H9 (cell line): ENCODE data around the gene LDB3. TPM values are rescaled to one million over a fixed set of nuclear protein-coding genes. Genes with fewer than 3 reads are reported as not detected.

Source experiments
- DNase-seq: peaks from one replicate; pipeline ENCODE4 v3.0.0-alpha.2; 2017
- H2AFZ ChIP-seq: one replicate; pipeline ENCODE4 v1.6.1; 2013; ENCODE audit warnings: mild to moderate bottlenecking, low read length, control low read depth, moderate library complexity
- H2AK5ac ChIP-seq: 2 replicates; pipeline ENCODE4 v1.6.1; 2013; ENCODE audit warnings: low read length, control low read depth, mixed read lengths; ENCODE audit not compliant: insufficient read length
- H2BK120ac ChIP-seq: one replicate; pipeline ENCODE4 v1.6.1; 2013; ENCODE audit warnings: low read depth, mild to moderate bottlenecking, low read length, control low read depth, inconsistent platforms; ENCODE audit not compliant: poor library complexity, severe bottlenecking
- H2BK12ac ChIP-seq: 2 replicates; pipeline ENCODE4 v1.6.1; 2013; ENCODE audit warnings: low read length, control low read depth, mixed read lengths, low read depth; ENCODE audit not compliant: insufficient read length
- H2BK15ac ChIP-seq: 2 replicates; pipeline ENCODE4 v1.6.1; 2013; ENCODE audit warnings: low read depth, low read length, control low read depth
- H2BK20ac ChIP-seq: one replicate; pipeline ENCODE4 v1.6.1; 2013; ENCODE audit warnings: low read depth, mild to moderate bottlenecking, low read length, control low read depth, inconsistent platforms; ENCODE audit not compliant: poor library complexity, severe bottlenecking
- H2BK5ac ChIP-seq: 2 replicates; pipeline ENCODE4 v1.6.1; 2013; ENCODE audit warnings: low read length, control low read depth, mixed read lengths; ENCODE audit not compliant: insufficient read length
- H3K14ac ChIP-seq: 2 replicates; pipeline ENCODE4 v1.6.1; 2013; ENCODE audit warnings: low read length, control low read depth; ENCODE audit not compliant: insufficient read depth
- H3K18ac ChIP-seq: 2 replicates; pipeline ENCODE4 v1.6.1; 2013; ENCODE audit warnings: low read depth, mild to moderate bottlenecking, mixed read lengths, low read length, control low read depth; ENCODE audit not compliant: insufficient read length
- H3K23ac ChIP-seq: 2 replicates; pipeline ENCODE4 v1.6.1; 2013; ENCODE audit warnings: low read length, control low read depth, mixed read lengths, low read depth; ENCODE audit not compliant: insufficient read length
- H3K23me2 ChIP-seq: 2 replicates; pipeline ENCODE4 v1.6.1; 2013; ENCODE audit warnings: low read depth, mild to moderate bottlenecking, mixed read lengths, low read length, control low read depth; ENCODE audit not compliant: insufficient read length, poor library complexity, severe bottlenecking
- H3K27ac ChIP-seq: 2 replicates; pipeline ENCODE4 v1.5.1; 2013; ENCODE audit warnings: low read length, control low read depth, mixed read lengths, low read depth; ENCODE audit not compliant: insufficient read length
- H3K27me3 ChIP-seq: 2 replicates; pipeline ENCODE4 v1.6.1; 2013; ENCODE audit warnings: low read length, control low read depth, inconsistent platforms; ENCODE audit not compliant: insufficient read depth
- H3K4ac ChIP-seq: 2 replicates; pipeline ENCODE4 v1.6.1; 2013; ENCODE audit warnings: low read depth, mild to moderate bottlenecking, control low read depth, inconsistent platforms, low read length, moderate library complexity
- H3K4me1 ChIP-seq: 2 replicates; pipeline ENCODE4 v1.6.1; 2013; ENCODE audit warnings: low read length, control low read depth, inconsistent platforms; ENCODE audit not compliant: insufficient read depth
- H3K4me2 ChIP-seq: 2 replicates; pipeline ENCODE4 v1.6.1; 2013; ENCODE audit warnings: low read length, control low read depth, mixed read lengths; ENCODE audit not compliant: insufficient read length, insufficient read depth
- H3K56ac ChIP-seq: 2 replicates; pipeline ENCODE4 v1.6.1; 2013; ENCODE audit warnings: low read depth, mild to moderate bottlenecking, mixed read lengths, low read length, control low read depth; ENCODE audit not compliant: insufficient read length
- H3K79me1 ChIP-seq: 2 replicates; pipeline ENCODE4 v1.6.1; 2013; ENCODE audit warnings: low read depth, mild to moderate bottlenecking, moderate library complexity, low read length, control low read depth, inconsistent platforms; ENCODE audit not compliant: insufficient read depth, poor library complexity, severe bottlenecking
- H3K79me2 ChIP-seq: 2 replicates; pipeline ENCODE4 v1.6.1; 2013; ENCODE audit warnings: low read length, control low read depth, inconsistent platforms; ENCODE audit not compliant: insufficient read depth
- H3K9ac ChIP-seq: 2 replicates; pipeline ENCODE4 v1.6.1; 2013; ENCODE audit warnings: low read length, control low read depth, mixed read lengths; ENCODE audit not compliant: insufficient read length; ENCODE audit errors: extremely low read depth
- H3K9me3 ChIP-seq: one replicate; pipeline ENCODE4 v1.6.1; 2013; ENCODE audit warnings: low read depth, low read length, inconsistent platforms; ENCODE audit not compliant: control insufficient read depth
- H3T11ph ChIP-seq: one replicate; pipeline ENCODE4 v1.6.1; 2013; ENCODE audit warnings: mild to moderate bottlenecking, low read length, control low read depth, inconsistent platforms
- H4K20me1 ChIP-seq: one replicate; pipeline ENCODE4 v1.6.1; 2013; ENCODE audit not compliant: control insufficient read depth, insufficient read length, insufficient read depth
- H4K5ac ChIP-seq: 2 replicates; pipeline ENCODE4 v1.6.1; 2013; ENCODE audit warnings: low read depth, mild to moderate bottlenecking, mixed read lengths, low read length, control low read depth; ENCODE audit not compliant: insufficient read length
- H4K8ac ChIP-seq: replicated peaks from 2 replicates; pipeline ENCODE4 v1.6.1; 2013; ENCODE audit warnings: low read length, control low read depth, mixed read lengths, low read depth; ENCODE audit not compliant: insufficient read length
- H4K91ac ChIP-seq: 2 replicates; pipeline ENCODE4 v1.6.1; 2013; ENCODE audit warnings: low read depth, mild to moderate bottlenecking, moderate library complexity, mixed read lengths, low read length, control low read depth; ENCODE audit not compliant: insufficient read length
- H3K27ac Mint-ChIP-seq, 3 experiments: 2 replicates in 2 of 3; 3 replicates in 1 of 3; pipeline ENCODE4 v1.8.0; 2020 to 2021; ENCODE audit warnings: mixed read lengths in 3 of 3, mild to moderate bottlenecking in 1 of 3, moderate library complexity in 1 of 3
- H3K27me3 Mint-ChIP-seq: 2 replicates; pipeline ENCODE4 v1.8.0; 2021; ENCODE audit warnings: low read depth, mild to moderate bottlenecking, moderate library complexity, mixed read lengths
- H3K36me3 Mint-ChIP-seq, 3 experiments: 2 replicates in 2 of 3; 3 replicates in 1 of 3; pipeline ENCODE4 v1.8.0; 2020 to 2021; ENCODE audit warnings: low read depth in 3 of 3, mixed read lengths in 3 of 3; ENCODE audit not compliant: insufficient read depth in 1 of 3
- H3K4me1 Mint-ChIP-seq, 2 experiments: 2 replicates each; pipeline ENCODE4 v1.8.0; 2020; ENCODE audit warnings: mixed read lengths in 2 of 2
- H3K4me3 Mint-ChIP-seq, 2 experiments: 2 replicates in 1 of 2; 3 replicates in 1 of 2; pipeline ENCODE4 v1.8.0; 2020 to 2021; ENCODE audit warnings: mild to moderate bottlenecking in 2 of 2, mixed read lengths in 2 of 2, moderate library complexity in 1 of 2
- H3K9me3 Mint-ChIP-seq, 2 experiments: 2 replicates in 1 of 2; 3 replicates in 1 of 2; pipeline ENCODE4 v1.8.0; 2020; ENCODE audit warnings: mild to moderate bottlenecking in 2 of 2, mixed read lengths in 2 of 2, moderate library complexity in 1 of 2
- CTCF ChIP-seq: fragments of 200-600 bp; sonication (generic); conservative IDR thresholded peaks from 3 replicates; pipeline ENCODE4 v1.8.0; 2021; ENCODE audit warnings: antibody characterized with exemption, mild to moderate bottlenecking
- WGBS: extraction: QIAGEN DNeasy Blood & Tissue Kit; methylation state at CpG from one replicate; pipeline ENCODE4 v1.1.7; 2013; ENCODE audit warnings: missing lambda C conversion rate, low lambda C conversion rate, mixed read lengths; ENCODE audit not compliant: insufficient read length; ENCODE audit errors: extremely low coverage; 5-methylcytosine and 5-hydroxymethylcytosine counted together
- long read RNA-seq: library from polyadenylated mRNA; unstranded; transcript quantifications from one replicate; pipeline ENCODE4 v2.0.0, GENCODE V29; 2020
- total RNA-seq: library from RNA; stranded (reverse); gene quantifications from 2 replicates; pipeline ENCODE4 v1.2.1, GENCODE V29; 2021

The LDB3 gene
- total RNA-seq = 0.17 and 0.18 TPM in 2 replicates
- long read RNA-seq, partial matches to known transcripts = 0 of 1 reads
- long read RNA-seq, other reads (novel, unspliced or antisense) = 1 of 1 reads

GRCh38 chr10:86668297-86669165 lies at the start of gene LDB3:
Gene LDB3 (plus strand): TSS chr10:86668511. CDS start chr10:86668692, 181 bp downstream.
- Histone ChIP-seq H3K4me2 (no peak within 1 kb of the TSS), H4K5ac (no peak within 1 kb of the TSS), H2BK5ac (no peak within 1 kb of the TSS), H3K23me2 (no peaks in the 10 kb centered on the region), H2BK20ac (no peak within 1 kb of the TSS), H3K23ac (no peak within 1 kb of the TSS), H3T11ph (no peak within 1 kb of the TSS), H3K14ac (peak within 1 kb of the TSS; percentile 67; the same call in 1 of the 2 replicates), H3K27ac (no peak within 1 kb of the TSS), H3K56ac (no peak within 1 kb of the TSS), H3K4me1 (no peaks in the 10 kb centered on the region; the same call in 1 of the 2 replicates), H4K91ac (no peak within 1 kb of the TSS), H3K27me3 (no peaks in the 10 kb centered on the region), H3K79me1 (no peaks in the 10 kb centered on the region), H3K18ac (no peak within 1 kb of the TSS), H2AFZ (no peak within 1 kb of the TSS), H2BK15ac (no peak within 1 kb of the TSS), H4K20me1 (no peaks in the 10 kb centered on the region), H2BK12ac (no peak within 1 kb of the TSS), H3K79me2 (no peaks in the 10 kb centered on the region), H4K8ac (no peak within 1 kb of the TSS), H2AK5ac (no peak within 1 kb of the TSS), H3K9ac (no peak within 1 kb of the TSS), H2BK120ac (no peak within 1 kb of the TSS), H3K9me3 (no peaks in the 10 kb centered on the region), H3K4ac (no peak within 1 kb of the TSS)
- Mint-ChIP-seq H3K36me3 (no peaks in the 10 kb centered on the region), H3K9me3 (no peaks in the 10 kb centered on the region), H3K4me3 (no peak within 1 kb of the TSS), H3K4me1 (peaks cover 40 to 52% of the 10 kb centered on the region in 2 experiments), H3K27me3 (no peaks in the 10 kb centered on the region; the same call in 1 of the 2 replicates), H3K27ac (peak within 1 kb of the TSS in 1 of 3 experiments; percentile 35; a peak in 2 of 7 replicates)
- no CpG with 5 or more reads among the region's 23 CpGs for WGBS
- DNase-seq = no peak
- TF ChIP-seq CTCF = no peak
